ENCODE data around the gene ADGRG7.

ADGRG7 gene

DNA sequence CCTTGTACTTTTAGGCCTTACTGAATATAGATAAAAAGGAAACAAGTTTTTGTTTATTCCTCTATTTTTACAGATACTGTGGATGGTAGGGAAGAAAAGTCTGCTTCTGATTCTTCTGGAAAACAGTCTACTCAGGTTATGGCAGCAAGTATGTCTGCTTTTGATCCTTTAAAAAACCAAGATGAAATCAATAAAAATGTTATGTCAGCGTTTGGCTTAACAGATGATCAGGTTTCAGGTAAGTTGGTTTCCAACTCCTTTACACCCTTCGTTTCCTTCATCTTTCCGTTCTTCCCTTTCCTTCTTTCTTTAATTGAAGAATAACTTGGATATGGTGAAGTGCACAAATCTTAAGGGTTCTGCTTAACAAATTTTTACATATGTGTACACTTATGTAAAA is 123.0 kb downstream of the ADGRG7 start:
- H3K4me3 ChIP-seq (ENCODE audit: low read depth, low read length): no peak overlapping the region
- H3K9ac ChIP-seq (ENCODE audit: low read depth, low read length): no peak overlapping the region
- no peaks in the 10 kb centered on the region for H3K27me3 ChIP-seq (ENCODE audit: control insufficient read depth, insufficient read depth, low read length)
- H3K9me3 ChIP-seq (ENCODE audit: control insufficient read depth, insufficient read depth, low read length): no peaks in the 10 kb centered on the region
- peaks cover 12% of the 10 kb centered on the region for H3K4me1 ChIP-seq (ENCODE audit: control insufficient read depth, insufficient read depth, low read length)
- peaks cover 5% of the 10 kb centered on the region for H3K36me3 ChIP-seq (ENCODE audit: control insufficient read depth, insufficient read depth, low read length)

DNA sequence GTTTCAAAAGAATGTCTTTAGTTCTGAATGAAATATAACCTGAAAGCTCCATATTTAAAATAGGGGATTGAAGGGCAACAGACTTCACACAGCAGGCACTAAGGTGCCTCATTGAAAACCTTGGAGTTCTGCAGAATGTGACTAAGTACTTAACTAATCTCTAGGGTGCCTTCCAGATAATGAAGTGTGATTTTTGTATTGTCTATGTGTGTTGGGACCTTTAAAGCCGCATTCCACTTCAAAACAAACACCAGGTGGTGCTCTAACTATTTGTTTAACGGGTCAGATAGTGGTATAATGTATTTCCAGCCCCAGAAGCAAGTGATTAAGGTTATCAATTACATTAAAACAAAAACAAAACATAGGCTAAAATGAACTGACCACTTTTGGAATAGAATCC is 127.9 kb downstream of the ADGRG7 start:
- Histone ChIP-seq H3K9ac (ENCODE audit: low read depth, low read length) (no peak overlapping the region), H3K9me3 (ENCODE audit: control insufficient read depth, insufficient read depth, low read length) (no peaks in the 10 kb centered on the region), H3K4me1 (ENCODE audit: control insufficient read depth, insufficient read depth, low read length) (peaks cover 12% of the 10 kb centered on the region), H3K36me3 (ENCODE audit: control insufficient read depth, insufficient read depth, low read length) (peaks cover 8% of the 10 kb centered on the region), H3K27me3 (ENCODE audit: control insufficient read depth, insufficient read depth, low read length) (no peaks in the 10 kb centered on the region), H3K4me3 (ENCODE audit: low read depth, low read length) (no peak overlapping the region)

DNA sequence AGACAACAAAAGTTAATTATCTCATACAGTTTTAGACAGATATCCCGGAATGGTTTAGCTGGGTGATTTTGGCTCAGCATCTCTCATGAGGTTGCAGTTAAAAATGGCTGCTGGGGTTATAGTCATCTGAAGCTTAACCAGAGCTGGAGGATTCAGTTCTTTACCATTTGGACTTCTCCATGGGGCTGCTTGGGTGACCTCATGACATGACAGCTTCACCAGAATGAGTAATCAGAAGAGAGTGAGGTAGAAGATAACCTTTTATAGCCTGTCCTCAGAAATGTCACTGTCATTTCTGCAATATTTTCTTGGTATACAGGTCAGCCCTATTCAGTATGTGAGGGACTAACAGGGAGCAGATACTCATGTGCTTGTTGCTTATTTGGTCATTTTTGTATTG is 130.8 kb downstream of the ADGRG7 start:
- Histone ChIP-seq H3K4me1 (ENCODE audit: control insufficient read depth, insufficient read depth, low read length) (no peaks in the 10 kb centered on the region), H3K36me3 (ENCODE audit: control insufficient read depth, insufficient read depth, low read length) (peaks cover 8% of the 10 kb centered on the region), H3K9me3 (ENCODE audit: control insufficient read depth, insufficient read depth, low read length) (no peaks in the 10 kb centered on the region), H3K4me3 (ENCODE audit: low read depth, low read length) (no peak overlapping the region), H3K9ac (ENCODE audit: low read depth, low read length) (no peak overlapping the region), H3K27me3 (ENCODE audit: control insufficient read depth, insufficient read depth, low read length) (no peaks in the 10 kb centered on the region)

DNA sequence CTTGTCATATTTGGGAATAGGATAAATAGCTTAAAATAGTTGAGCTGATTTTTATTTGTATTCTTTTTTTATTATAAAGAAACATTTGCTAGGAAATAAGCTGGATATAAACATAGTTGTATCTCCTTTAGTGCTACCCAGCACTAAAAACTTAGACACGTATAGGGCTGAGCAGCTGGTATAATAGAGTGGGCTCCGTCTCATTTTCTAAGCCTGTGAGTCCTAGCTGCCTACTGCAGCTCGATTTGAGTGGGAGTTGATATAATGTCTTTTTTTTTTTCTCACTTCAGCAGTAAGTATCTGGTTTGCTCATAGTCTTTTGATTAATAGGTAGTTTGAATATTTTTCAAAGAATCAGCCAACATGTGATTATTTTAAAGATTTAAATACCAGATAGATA is 134.1 kb downstream of the ADGRG7 start:
- H3K4me1 ChIP-seq (ENCODE audit: control insufficient read depth, insufficient read depth, low read length): no peaks in the 10 kb centered on the region
- no peak overlapping the region for H3K4me3 ChIP-seq (ENCODE audit: low read depth, low read length)
- H3K9me3 ChIP-seq (ENCODE audit: control insufficient read depth, insufficient read depth, low read length): no peaks in the 10 kb centered on the region
- no peak overlapping the region for H3K9ac ChIP-seq (ENCODE audit: low read depth, low read length)
- H3K27me3 ChIP-seq (ENCODE audit: control insufficient read depth, insufficient read depth, low read length): no peaks in the 10 kb centered on the region
- H3K36me3 ChIP-seq (ENCODE audit: control insufficient read depth, insufficient read depth, low read length): peaks cover 8% of the 10 kb centered on the region

DNA sequence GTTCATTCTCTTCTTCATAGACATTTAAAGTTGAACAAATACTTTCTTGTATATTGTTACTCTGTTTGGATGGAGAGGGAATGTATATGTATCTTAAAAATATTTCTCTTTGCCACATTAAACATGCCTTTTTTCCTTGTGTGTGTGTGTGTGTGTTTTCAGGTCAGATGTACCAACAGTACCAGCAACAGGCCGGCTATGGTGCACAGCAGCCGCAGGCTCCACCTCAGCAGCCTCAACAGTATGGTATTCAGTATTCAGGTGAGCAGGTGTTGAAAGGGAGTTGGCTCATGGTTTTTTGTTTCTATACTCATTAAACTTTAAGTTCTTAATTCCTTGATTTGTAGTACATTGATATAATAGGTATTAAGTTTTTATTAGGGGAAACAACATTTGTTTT is 135.3 kb downstream of the ADGRG7 start:
- no peaks in the 10 kb centered on the region for H3K9me3 ChIP-seq (ENCODE audit: control insufficient read depth, insufficient read depth, low read length)
- peaks cover 5% of the 10 kb centered on the region for H3K36me3 ChIP-seq (ENCODE audit: control insufficient read depth, insufficient read depth, low read length)
- H3K9ac ChIP-seq (ENCODE audit: low read depth, low read length): no peak overlapping the region
- H3K4me3 ChIP-seq (ENCODE audit: low read depth, low read length): no peak overlapping the region
- H3K27me3 ChIP-seq (ENCODE audit: control insufficient read depth, insufficient read depth, low read length): no peaks in the 10 kb centered on the region
- H3K4me1 ChIP-seq (ENCODE audit: control insufficient read depth, insufficient read depth, low read length): no peaks in the 10 kb centered on the region
